GM18907 (cell line): ENCODE results near the gene NRF1.
"Not testable (repeated sequence)": the region's sequence is repeated elsewhere in the genome, so short reads cannot be mapped to it uniquely, and the experiment has no call there.

Experiments
- ATAC-seq: cut with Tn5 transposase; IDR thresholded peaks from one replicate; pipeline ENCODE4 v1.9.1; 2021; ENCODE audit warnings: mild to moderate bottlenecking, moderate library complexity; ENCODE audit not compliant: unreplicated experiment

Gene NRF1

GRCh38 chr7:129611246-129612111 lies at the start of gene NRF1:
Gene NRF1 (plus strand): TSS chr7:129611720. CDS start chr7:129657352, 45,632 bp downstream.
- peak; percentile 77 for ATAC-seq

GRCh38 chr7:129566323-129566722 lies 45.2 kb upstream of the NRF1 start:
- ATAC-seq = not testable (repeated sequence)

GRCh38 chr7:129567377-129567776 lies 44.1 kb upstream of the NRF1 start:
- ATAC-seq = no peak

- ATAC-seq = no peak
Observed at GRCh38 chr7:129568240-129568639, 43.3 kb upstream of the NRF1 start.

- ATAC-seq = no peak
Observed at GRCh38 chr7:129569326-129569725, 42.2 kb upstream of the NRF1 start.

- ATAC-seq = no peak
Observed at GRCh38 chr7:129569811-129570215, 41.7 kb upstream of the NRF1 start.

- no peak for ATAC-seq
Observed at GRCh38 chr7:129571201-129571600, 40.3 kb upstream of the NRF1 start.

GRCh38 chr7:129572205-129572604 lies 39.3 kb upstream of the NRF1 start:
- ATAC-seq = no peak

- no peak for ATAC-seq
Observed at GRCh38 chr7:129574487-129574886, 37.0 kb upstream of the NRF1 start.

- ATAC-seq = no peak
Observed at GRCh38 chr7:129575699-129576098, 35.8 kb upstream of the NRF1 start.

GRCh38 chr7:129576138-129576537 lies 35.4 kb upstream of the NRF1 start:
- ATAC-seq = no peak

GRCh38 chr7:129578829-129579228 lies 32.7 kb upstream of the NRF1 start:
- no peak for ATAC-seq

GRCh38 chr7:129586179-129586578 lies 25.3 kb upstream of the NRF1 start:
- ATAC-seq = not testable (repeated sequence)

- no peak for ATAC-seq
Observed at GRCh38 chr7:129588268-129588667, 23.3 kb upstream of the NRF1 start.

- no peak for ATAC-seq
Observed at GRCh38 chr7:129591868-129592267, 19.7 kb upstream of the NRF1 start.

GRCh38 chr7:129596386-129596785 lies 15.1 kb upstream of the NRF1 start:
- ATAC-seq = not testable (repeated sequence)

- no peak for ATAC-seq
Observed at GRCh38 chr7:129597672-129598071, 13.8 kb upstream of the NRF1 start.

GRCh38 chr7:129599174-129599573 lies 12.3 kb upstream of the NRF1 start:
- ATAC-seq = no peak

- not testable (repeated sequence) for ATAC-seq
Observed at GRCh38 chr7:129603594-129603993, 7.9 kb upstream of the NRF1 start.

- not testable (repeated sequence) for ATAC-seq
Observed at GRCh38 chr7:129604021-129604420, 7.5 kb upstream of the NRF1 start.

GRCh38 chr7:129604713-129605437 lies 6.6 kb upstream of the NRF1 start:
- ATAC-seq = no peak
